ENCODE data around the gene MAGI1.

MAGI1 gene

GRCh38 chr3:65350801-65351476 lies 687.8 kb downstream of the MAGI1 start:
- DNase-seq (ENCODE audit: low read depth) = no peak

GRCh38 chr3:65348398-65348995 lies 690.2 kb downstream of the MAGI1 start:
- DNase-seq (ENCODE audit: low read depth) = no peak

DNA sequence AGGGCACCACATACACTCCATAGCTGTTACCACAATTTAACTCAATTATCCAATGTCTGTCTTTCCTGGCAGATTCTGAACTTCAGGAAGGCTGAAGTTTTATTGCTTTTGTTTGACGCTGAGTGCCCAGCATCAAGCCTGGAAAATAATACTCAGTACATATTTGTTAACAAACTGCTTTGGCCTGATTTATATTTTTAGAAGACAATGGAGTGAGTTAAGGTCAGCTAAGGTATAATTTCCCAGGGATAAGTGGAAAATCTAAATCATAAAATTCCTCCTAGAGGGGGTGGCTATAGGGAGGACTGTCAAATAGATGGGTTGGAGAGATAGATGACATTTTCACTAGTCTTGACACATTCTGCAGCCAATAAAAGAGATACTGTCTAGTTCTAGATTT lies 691.6 kb downstream of the MAGI1 start:
- no peak for DNase-seq (ENCODE audit: low read depth)

DNA sequence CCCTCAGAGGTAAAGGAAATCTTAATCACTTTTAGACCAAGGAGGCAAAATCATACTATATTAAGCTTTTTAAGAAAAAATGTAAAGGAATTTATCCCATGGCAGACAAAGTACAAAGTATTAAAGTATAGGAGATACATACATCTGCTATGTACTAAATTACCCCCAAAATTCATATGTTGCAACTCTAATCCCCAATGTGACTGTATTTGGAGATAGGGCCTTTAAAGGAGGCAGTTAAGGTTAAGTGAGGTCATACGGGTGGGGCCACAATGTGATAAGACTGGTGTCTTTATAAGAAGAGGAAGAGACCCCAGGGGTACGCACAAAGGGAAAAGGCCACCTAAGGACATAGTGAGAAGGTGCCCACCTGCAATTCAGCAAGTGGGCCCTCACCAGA lies 693.9 kb downstream of the MAGI1 start:
- no peak for DNase-seq (ENCODE audit: low read depth)

DNA sequence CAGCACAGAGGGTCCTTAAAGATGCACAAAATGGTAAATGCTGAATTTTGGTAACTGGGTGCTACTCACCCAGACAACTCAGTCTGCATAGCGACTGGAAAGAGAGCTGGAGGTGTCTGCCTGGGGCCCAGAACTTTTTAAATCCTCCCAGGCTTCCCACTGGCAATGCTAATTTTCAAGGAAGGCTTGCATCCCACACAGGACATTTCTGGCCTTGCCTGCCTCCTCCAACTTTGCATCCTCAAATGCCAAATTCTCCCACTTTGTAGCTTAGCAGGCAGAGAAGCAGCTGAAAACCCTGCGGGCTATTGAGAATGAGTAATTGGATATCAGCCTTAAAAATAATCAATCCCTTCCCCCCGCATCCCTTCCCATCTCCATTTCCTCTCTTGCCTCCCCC lies 694.3 kb downstream of the MAGI1 start:
- no peak for DNase-seq (ENCODE audit: low read depth)

GRCh38 chr3:65343736-65344135 lies 695.0 kb downstream of the MAGI1 start:
- DNase-seq (ENCODE audit: low read depth) = no peak

- no peak for DNase-seq (ENCODE audit: low read depth)
These were observed 695.7 kb downstream of the MAGI1 start for GRCh38 chr3:65343026-65343425.

- DNase-seq (ENCODE audit: low read depth) = no peak
These were observed 696.5 kb downstream of the MAGI1 start for GRCh38 chr3:65342084-65342683.

DNA sequence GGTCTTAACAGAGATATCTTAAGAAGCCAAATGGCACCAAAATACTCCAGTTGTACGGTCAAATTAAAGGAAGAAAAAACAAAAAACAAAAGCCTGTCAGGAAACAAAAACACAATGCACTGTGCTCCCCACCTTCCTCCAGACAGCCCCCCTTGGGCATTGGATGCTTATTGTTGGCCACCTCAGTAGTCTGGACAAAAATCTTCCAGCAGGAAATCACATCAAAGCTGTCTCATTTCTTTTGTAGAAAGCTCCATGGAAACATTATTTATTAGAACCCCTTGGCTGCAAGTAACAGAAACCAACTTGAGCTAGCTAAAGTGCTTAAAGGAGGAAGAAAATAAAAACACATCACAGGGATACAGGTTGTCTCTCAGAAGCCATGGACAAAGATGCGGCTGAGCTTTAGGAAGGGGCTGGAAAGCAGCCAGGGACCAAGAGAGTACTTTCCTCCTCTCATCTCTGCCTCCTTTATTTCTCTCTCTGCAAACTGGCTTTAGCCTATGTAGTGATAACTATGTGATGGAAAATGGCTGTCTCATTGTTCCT lies 699.5 kb downstream of the MAGI1 start:
- DNase-seq (ENCODE audit: low read depth) = no peak

DNA sequence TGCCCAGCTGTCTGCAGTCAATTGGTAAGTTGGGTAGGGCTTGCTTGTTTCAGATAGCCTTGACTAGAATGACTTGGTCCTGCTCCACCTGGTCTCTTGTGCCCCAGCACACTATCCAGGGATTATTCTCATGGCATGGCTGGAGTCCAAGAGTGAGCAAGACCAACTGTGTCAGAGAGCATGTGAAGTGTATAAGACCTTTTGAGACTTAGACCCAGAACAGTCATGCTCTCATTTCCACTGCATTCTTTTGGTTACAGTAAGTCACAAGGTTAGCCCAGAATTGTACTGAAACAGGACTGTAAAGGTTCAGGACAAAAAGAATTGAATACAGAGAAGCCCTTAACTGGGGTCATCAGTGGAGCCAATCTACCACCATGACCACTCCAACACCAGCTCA lies 700.1 kb downstream of the MAGI1 start:
- DNase-seq (ENCODE audit: low read depth) = no peak

GRCh38 chr3:65335587-65335986 lies 703.1 kb downstream of the MAGI1 start:
- DNase-seq (ENCODE audit: low read depth) = no peak

GRCh38 chr3:65334045-65334665 lies 704.6 kb downstream of the MAGI1 start:
- no peak for DNase-seq (ENCODE audit: low read depth)

GRCh38 chr3:65331730-65332129 lies 707.0 kb downstream of the MAGI1 start:
- no peak for DNase-seq (ENCODE audit: low read depth)

- no peak for DNase-seq (ENCODE audit: low read depth)
These were observed 708.6 kb downstream of the MAGI1 start for GRCh38 chr3:65330072-65330471.

- no peak for DNase-seq (ENCODE audit: low read depth)
These were observed 710.6 kb downstream of the MAGI1 start for GRCh38 chr3:65328148-65328547.

DNA sequence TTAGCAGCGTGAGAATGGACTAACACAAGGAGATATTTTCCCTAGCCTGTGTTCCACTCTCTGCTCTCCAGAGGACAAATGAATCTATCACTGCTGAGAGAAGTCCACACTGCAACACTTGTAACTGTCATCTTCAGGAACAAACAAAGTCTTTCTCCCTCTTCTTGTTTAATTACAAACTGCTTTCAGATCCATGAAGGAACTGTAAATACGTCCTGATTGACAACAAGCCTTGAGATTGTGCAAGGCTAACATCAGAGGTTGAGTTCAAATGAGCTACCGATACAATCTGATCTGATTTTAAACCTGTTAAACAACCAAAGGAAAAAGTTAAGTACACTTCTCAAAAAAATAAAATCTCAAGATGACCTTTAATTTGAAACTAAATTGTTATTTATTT lies 712.1 kb downstream of the MAGI1 start:
- DNase-seq (ENCODE audit: low read depth) = no peak

- DNase-seq (ENCODE audit: low read depth) = no peak
These were observed 715.8 kb downstream of the MAGI1 start for GRCh38 chr3:65322910-65323309.

DNA sequence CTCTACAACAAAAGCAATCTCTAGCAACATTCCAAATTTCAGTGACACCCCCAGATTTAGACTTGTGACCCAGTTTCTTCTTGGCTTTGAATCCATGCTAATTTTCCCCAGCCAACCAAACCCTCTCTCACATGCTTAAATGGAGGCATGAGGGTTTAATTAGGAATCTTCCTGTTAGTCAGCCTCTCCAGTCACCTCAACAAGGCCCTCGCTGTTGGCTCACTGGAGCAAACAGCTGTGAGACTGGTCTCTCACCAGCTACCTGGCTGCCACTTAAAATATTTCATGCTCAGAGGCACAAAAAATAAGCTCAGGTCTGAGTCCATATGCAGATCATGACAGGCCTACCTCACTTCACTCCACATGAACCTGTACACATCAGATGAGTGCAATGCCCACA lies 720.5 kb downstream of the MAGI1 start:
- DNase-seq (ENCODE audit: low read depth) = no peak

- DNase-seq (ENCODE audit: low read depth) = no peak
These were observed 723.8 kb downstream of the MAGI1 start for GRCh38 chr3:65314916-65315315.

DNA sequence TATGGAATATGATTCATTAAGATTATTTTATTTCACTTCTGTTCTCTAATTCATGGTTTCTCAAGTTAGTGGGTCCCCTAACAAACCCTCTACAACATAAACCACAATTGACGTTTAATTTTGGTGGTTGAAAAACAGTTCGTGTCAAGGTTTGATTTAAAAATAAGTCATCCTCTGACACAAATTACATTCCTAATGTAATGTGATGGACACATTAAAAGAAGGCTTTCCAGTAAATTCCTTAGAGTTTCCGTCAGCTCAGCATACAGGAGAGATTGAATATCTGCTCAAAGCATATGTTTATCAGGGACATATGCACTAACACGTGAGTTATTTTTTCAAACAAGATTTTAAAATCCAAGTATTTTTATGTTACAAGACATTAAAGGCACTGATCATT lies 724.4 kb downstream of the MAGI1 start:
- no peak for DNase-seq (ENCODE audit: low read depth)

DNA sequence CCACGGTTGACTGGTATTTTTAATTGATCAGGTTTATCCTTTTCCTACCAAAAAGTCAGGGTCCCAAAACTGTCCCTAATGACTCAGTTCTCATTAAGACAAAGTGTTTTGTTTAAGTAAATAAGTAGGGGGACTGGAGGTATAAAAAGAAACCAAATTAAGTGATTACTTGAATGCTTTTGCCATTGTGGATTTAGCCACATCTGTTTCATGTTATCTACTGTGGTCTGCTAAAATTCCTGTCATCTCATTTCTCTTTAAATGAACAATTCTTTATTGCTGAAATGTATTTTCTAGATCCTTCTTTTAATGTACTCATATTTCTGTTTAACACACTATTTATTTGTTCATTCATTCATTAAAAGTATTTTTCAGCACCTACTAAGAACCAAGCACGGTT lies 725.1 kb downstream of the MAGI1 start:
- DNase-seq (ENCODE audit: low read depth) = no peak

- no peak for DNase-seq (ENCODE audit: low read depth)
These were observed 732.9 kb downstream of the MAGI1 start for GRCh38 chr3:65305836-65306235.

All from stimulated activated CD8-positive, alpha-beta memory T cell treated with anti-CD3 and anti-CD28 coated beads, Interleukin-15, amount 100 ng/mL, for 24 hours (primary cell).